GM12865 (cell line): ENCODE data around the gene METRNL.

Experiments used
- DNase-seq: peaks from one replicate; pipeline ENCODE4 v3.0.0; 2010; ENCODE audit warnings: low read depth
- H3K4me3 ChIP-seq: 2 replicates; pipeline ENCODE4 v1.5.1; 2011; ENCODE audit warnings: mild to moderate bottlenecking, low read depth, low read length, control low read depth
- TF ChIP-seq, protein P1 (sequence below): IDR thresholded peaks from 2 replicates; pipeline ENCODE4 v1.5.1; 2011; ENCODE audit warnings: low read length, control low read depth, low read depth, inconsistent platforms; ENCODE audit not compliant: insufficient read depth; ENCODE audit errors: missing control alignments

METRNL gene

DNA sequence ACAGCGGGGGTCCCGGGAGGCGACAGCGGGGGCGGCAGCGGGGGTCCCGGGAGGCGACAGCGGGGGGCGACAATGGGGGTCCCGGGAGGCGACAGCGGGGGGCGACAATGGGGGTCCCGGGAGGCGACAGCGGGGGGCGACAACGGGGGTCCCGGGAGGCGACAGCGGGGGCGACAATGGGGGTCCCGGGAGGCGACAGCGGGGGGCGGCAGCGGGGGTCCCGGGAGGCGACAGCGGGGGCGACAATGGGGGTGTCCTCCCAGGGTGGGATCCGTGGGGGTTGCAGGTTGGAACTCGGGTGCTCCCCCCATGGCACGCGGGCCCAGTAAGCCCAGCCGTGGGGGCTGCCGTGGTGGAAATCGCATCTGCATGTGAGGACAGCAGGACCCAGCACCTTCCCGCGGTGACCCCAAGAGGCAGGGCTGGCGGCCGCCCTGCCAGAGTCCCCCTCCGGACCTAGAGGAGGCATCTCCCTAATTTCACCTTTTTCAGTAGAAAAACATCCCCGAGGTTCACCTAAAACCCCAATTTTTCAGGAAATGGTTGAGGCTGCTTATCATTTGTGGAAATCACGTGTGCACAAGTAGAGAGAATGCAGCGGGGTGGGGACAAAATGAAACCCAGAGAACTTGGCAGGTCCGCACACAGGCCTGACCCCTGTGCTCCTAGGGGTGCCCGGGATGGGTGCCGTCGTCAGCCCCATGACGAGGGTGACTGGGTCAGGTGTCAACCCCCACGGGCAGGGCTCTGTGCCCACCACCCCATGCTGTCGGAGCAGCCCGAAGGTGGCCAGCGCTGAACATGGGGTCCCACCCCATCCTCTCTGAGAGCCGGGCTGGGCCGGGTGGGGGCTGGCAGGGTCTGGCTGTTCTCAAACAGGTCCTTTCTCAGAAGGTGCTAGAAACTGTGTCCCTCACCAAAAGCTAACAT, 10.5 kb upstream of the METRNL start:
- TF ChIP-seq, protein P1, sequence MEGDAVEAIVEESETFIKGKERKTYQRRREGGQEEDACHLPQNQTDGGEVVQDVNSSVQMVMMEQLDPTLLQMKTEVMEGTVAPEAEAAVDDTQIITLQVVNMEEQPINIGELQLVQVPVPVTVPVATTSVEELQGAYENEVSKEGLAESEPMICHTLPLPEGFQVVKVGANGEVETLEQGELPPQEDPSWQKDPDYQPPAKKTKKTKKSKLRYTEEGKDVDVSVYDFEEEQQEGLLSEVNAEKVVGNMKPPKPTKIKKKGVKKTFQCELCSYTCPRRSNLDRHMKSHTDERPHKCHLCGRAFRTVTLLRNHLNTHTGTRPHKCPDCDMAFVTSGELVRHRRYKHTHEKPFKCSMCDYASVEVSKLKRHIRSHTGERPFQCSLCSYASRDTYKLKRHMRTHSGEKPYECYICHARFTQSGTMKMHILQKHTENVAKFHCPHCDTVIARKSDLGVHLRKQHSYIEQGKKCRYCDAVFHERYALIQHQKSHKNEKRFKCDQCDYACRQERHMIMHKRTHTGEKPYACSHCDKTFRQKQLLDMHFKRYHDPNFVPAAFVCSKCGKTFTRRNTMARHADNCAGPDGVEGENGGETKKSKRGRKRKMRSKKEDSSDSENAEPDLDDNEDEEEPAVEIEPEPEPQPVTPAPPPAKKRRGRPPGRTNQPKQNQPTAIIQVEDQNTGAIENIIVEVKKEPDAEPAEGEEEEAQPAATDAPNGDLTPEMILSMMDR, result no peak
- no peak overlapping the region for H3K4me3 ChIP-seq
- no peak for DNase-seq

DNA sequence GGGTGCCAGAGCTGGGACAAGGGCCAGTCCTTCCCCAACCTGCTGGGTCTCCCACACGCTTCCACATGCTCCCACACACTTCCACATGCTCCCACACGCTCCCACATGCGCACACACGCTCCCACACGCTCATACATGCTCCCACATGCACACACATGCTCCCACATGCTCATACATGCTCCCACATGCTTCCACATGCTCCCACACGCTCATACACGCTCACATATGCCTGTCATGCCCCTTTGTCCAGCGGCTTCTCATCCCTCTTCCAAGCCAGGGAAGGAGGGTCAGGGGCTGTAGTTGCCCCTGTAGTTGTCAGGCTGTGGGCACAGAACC, 9.9 kb upstream of the METRNL start:
- H3K4me3 ChIP-seq, result no peak overlapping the region
- DNase-seq, result no peak
- TF ChIP-seq, protein P1, result no peak

DNA sequence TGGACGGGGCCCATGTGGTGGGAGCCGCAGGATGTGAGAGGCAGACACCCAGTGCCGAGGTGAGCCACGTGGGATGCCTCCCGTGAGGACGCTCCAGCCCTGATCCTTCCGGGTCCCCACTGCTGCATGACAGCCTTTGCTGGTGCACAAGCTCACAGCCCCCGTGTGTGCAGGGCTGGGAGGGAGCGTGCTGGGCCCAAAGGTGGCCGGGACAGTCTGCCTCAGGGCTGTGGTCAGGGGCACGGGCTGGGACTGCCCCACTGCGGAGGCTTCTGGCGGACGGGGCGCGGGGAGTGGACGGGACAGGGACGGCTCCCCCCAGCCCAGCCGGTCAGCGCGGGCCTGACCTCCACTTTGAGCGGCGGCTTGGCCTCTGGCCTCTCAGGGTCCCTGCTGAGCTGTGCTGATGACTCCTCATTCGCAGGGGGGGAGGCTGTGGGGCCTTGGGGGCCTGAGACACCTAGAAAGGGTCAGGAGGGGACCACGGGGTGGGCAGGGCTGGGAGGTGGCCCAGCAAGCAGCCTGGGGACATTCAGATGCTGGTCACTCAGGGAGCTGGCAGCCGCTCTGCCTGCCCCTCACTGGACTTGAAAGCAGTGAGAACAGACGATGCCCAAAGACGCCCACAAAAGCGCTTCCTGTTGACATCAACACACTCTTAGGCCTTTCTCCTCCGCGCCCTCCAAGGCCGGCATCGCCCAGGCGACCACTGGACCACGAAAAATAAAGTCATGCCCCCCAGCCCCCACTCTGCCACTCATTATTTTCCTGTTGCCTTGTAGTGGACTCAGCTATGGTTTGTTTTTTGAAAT, 9.3 kb upstream of the METRNL start:
- TF ChIP-seq, protein P1, result no peak
- H3K4me3 ChIP-seq, result no peak overlapping the region
- DNase-seq, result no peak

DNA sequence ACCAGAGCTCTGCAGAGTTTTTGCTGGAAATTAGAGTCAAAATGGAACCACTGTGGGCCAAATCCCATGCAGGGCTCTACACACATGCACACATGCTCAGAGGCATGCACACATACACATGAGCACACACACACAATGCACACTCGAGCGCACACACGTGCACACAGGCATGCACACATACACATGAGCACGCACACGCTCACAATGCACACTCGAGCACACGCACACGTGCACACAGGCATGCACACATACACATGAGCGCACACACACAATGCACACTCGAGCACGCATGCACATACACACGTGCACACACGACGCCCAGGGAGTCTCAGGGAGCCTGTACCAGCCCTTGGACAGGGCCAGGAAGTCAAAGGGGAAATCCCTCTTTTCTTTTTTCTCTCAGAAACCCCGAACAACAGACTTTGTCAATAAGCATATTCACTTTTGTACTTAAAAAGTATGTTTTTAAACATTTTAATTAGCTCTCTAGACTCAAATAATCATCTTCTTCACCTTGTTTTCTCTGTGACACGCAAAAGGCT, 8.5 kb upstream of the METRNL start:
- no peak for DNase-seq
- no peak overlapping the region for H3K4me3 ChIP-seq
- TF ChIP-seq, protein P1, result no peak

DNA sequence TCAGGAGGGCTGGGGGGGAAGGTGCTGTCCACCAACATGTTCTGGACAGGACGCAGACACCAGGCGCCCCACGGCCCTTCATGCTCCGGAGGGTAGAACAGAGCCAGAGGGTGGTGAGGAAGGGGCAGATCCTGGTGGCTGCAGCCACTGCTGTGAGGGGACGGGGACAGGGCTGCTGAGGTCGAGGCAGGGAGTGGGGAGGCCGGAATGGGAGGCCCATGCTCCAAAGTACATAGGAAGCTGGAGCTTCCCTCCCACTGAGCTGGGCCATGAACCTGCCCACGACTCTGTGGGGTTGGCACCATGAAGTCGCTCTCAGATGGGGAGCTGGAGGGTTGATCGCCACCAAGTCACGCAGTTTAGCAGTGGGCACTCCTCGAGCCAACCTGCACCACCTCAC, 8.0 kb upstream of the METRNL start:
- no peak for DNase-seq
- TF ChIP-seq, protein P1, result no peak
- H3K4me3 ChIP-seq, result no peak overlapping the region

DNA sequence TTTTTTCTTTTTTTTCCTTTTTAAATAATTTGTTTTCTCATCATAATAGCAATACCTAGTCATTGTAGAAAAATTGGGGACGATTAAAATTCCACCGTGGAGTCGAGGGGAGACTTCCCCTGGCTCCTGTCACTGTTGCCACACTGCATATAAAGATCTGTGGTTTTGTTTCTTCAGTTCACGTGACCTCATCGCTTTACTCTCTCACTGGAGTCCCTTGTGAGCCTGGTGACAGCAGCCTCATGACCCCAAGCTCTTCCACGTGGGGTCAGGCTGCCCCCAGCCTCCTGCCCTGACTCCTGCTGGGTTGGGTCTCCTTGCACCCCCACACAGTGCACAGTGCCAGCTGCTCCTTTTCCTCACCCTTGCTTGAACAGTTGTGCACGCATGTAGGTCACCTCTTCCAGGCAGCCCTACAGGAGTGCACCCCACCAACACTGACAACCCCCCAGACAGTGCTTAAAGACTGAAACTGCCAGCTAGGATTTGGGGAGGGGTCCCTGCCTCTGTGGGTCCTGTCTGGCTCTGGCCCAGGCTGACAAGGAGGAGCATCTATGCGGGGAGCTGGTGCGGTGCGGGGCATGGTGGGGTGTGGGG, 7.3 kb upstream of the METRNL start:
- DNase-seq, result no peak

More for the DNA sequence above, 7.3 kb upstream of the METRNL start:
- no peak overlapping the region for H3K4me3 ChIP-seq
- TF ChIP-seq, protein P1, result no peak
